Measurements from ENCODE around the gene ALG8. TPM values are rescaled to one million over a fixed set of nuclear protein-coding genes. Genes with fewer than 3 reads are reported as not detected.
A peak's percentile ranks its signal among the peaks of the same experiment; 100 is the strongest.

ALG8 gene

DNA sequence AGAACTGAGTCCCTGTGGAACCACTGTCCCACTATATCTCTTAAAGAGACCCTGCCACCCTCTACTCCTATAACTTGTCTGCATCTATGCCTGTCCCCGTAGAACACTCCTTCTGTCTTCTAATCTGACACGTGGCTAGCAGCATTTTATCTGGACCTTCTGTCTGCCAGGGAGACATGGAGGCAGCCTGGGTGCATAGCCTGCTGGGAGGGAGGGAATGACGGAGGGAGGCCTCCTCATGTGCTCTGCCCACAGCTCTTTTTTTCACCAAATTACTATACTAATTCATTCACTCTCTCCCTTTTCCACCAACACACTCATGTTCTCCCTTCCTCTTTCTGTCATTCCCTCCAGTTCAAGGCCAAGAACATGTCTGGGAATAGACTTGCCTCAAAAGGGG lies 83.3 kb downstream of the ALG8 start:
- H3K4ac ChIP-seq (ENCODE audit: low read length) = no peak overlapping the region
- DNase-seq (ENCODE audit: low spot score) = no peak
- no peaks in the 10 kb centered on the region for H3K27me3 ChIP-seq (ENCODE audit: control insufficient read depth in 3 of 3, insufficient read depth in 3 of 3, low read depth in 1 of 3, low read length in 3 of 3)
- no peak overlapping the region for H2BK120ac ChIP-seq (ENCODE audit: low read depth, low read length)
- no peak overlapping the region for H2AK5ac ChIP-seq (ENCODE audit: low read depth, low read length)
- H3K79me1 ChIP-seq (ENCODE audit: low read depth, low read length) = no peaks in the 10 kb centered on the region
- no peaks in the 10 kb centered on the region for H3K9me3 ChIP-seq (replicated peaks in 1 of 2; ENCODE audit: control insufficient read depth in 2 of 2, insufficient read depth in 1 of 2, low read depth in 1 of 2, low read length in 2 of 2)
- no peak overlapping the region for H4K91ac ChIP-seq (ENCODE audit: low read depth, low read length, poor library complexity)
- no peaks in the 10 kb centered on the region for H3K36me3 ChIP-seq (replicated peaks in 1 of 2; ENCODE audit: control insufficient read depth in 2 of 2, insufficient read depth in 2 of 2, low read length in 2 of 2)
- H3K18ac ChIP-seq (ENCODE audit: low read length) = no peak overlapping the region
- H3K27ac ChIP-seq (replicated peaks; ENCODE audit: low read length) = no peak overlapping the region
- no peak overlapping the region for H3K9ac ChIP-seq (ENCODE audit: low read depth, low read length, poor library complexity)
- H3K14ac ChIP-seq (ENCODE audit: low read length) = no peak overlapping the region
- no peak overlapping the region for H3K4me3 ChIP-seq (ENCODE audit: low read length in 2 of 2)
- H2AFZ ChIP-seq (ENCODE audit: low read length) = no peak overlapping the region
- peaks cover 3 to 5% of the 10 kb centered on the region in 2 donors for H3K4me1 ChIP-seq (ENCODE audit: control insufficient read depth in 2 of 2, insufficient read depth in 1 of 2, low read depth in 1 of 2, low read length in 2 of 2)
- no peak overlapping the region for H3K23ac ChIP-seq (ENCODE audit: low read depth, low read length, poor library complexity)
- H3K4me2 ChIP-seq (ENCODE audit: insufficient read depth, low read length, poor library complexity, severe bottlenecking) = no peak overlapping the region
- H2BK5ac ChIP-seq (ENCODE audit: low read length) = no peak overlapping the region
- WGBS, 2 donors (ENCODE audit: extremely low coverage in 2 of 2, insufficient read length in 2 of 2, insufficient replicate concordance in 1 of 2) = no CpG with 5 or more reads among the region's 3 CpGs
- no peak overlapping the region for H2BK15ac ChIP-seq (ENCODE audit: low read length)
- no peak overlapping the region for H2BK12ac ChIP-seq (ENCODE audit: low read length)
- no peak overlapping the region for H4K8ac ChIP-seq (ENCODE audit: low read depth, low read length)

DNA sequence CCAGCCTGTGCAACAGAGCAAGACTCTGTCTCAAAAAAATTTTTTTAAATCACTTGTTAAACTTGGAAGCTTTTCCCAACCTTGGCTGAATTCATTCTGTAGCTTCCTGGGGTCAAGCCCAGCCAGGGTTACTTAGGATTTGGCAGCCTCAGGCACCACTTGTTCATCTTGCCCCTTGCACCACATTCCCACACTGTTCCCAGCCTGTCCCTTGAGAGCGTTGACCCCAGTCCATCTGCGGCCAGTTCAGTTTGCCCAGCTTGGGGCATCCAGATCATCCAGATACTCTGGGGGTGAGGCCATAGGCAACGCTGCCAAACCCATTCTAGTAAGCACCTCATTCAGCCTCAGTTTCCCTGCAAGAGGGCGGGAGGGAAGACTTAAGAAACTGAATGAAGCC lies 84.5 kb downstream of the ALG8 start:
- H3K27ac ChIP-seq (replicated peaks; ENCODE audit: low read length) = no peak overlapping the region
- H3K14ac ChIP-seq (ENCODE audit: low read length) = no peak overlapping the region
- H3K79me1 ChIP-seq (ENCODE audit: low read depth, low read length) = no peaks in the 10 kb centered on the region
- H4K8ac ChIP-seq (ENCODE audit: low read depth, low read length) = no peak overlapping the region
- no peak overlapping the region for H2BK5ac ChIP-seq (ENCODE audit: low read length)
- H2BK15ac ChIP-seq (ENCODE audit: low read length) = no peak overlapping the region
- peak overlapping the region in 1 of 2 donors; percentile 44 for H3K4me3 ChIP-seq (ENCODE audit: low read length in 2 of 2)
- no peak overlapping the region for H2BK12ac ChIP-seq (ENCODE audit: low read length)
- no peaks in the 10 kb centered on the region for H3K27me3 ChIP-seq (ENCODE audit: control insufficient read depth in 3 of 3, insufficient read depth in 3 of 3, low read depth in 1 of 3, low read length in 3 of 3)
- H2AK5ac ChIP-seq (ENCODE audit: low read depth, low read length) = no peak overlapping the region
- H3K4me2 ChIP-seq (ENCODE audit: insufficient read depth, low read length, poor library complexity, severe bottlenecking) = no peak overlapping the region
- H3K36me3 ChIP-seq (replicated peaks in 1 of 2; ENCODE audit: control insufficient read depth in 2 of 2, insufficient read depth in 2 of 2, low read length in 2 of 2) = no peaks in the 10 kb centered on the region
- no peak overlapping the region for H4K91ac ChIP-seq (ENCODE audit: low read depth, low read length, poor library complexity)
- no peaks in the 10 kb centered on the region for H3K9me3 ChIP-seq (replicated peaks in 1 of 2; ENCODE audit: control insufficient read depth in 2 of 2, insufficient read depth in 1 of 2, low read depth in 1 of 2, low read length in 2 of 2)
- no peak overlapping the region for H3K4ac ChIP-seq (ENCODE audit: low read length)
- peaks cover 3 to 9% of the 10 kb centered on the region in 2 donors for H3K4me1 ChIP-seq (ENCODE audit: control insufficient read depth in 2 of 2, insufficient read depth in 1 of 2, low read depth in 1 of 2, low read length in 2 of 2)
- H2BK120ac ChIP-seq (ENCODE audit: low read depth, low read length) = no peak overlapping the region
- WGBS, 2 donors (ENCODE audit: extremely low coverage in 2 of 2, insufficient read length in 2 of 2, insufficient replicate concordance in 1 of 2) = no CpG with 5 or more reads among the region's 4 CpGs
- no peak overlapping the region for H3K9ac ChIP-seq (ENCODE audit: low read depth, low read length, poor library complexity)
- no peak overlapping the region for H3K23ac ChIP-seq (ENCODE audit: low read depth, low read length, poor library complexity)
- H2AFZ ChIP-seq (ENCODE audit: low read length) = no peak overlapping the region
- H3K18ac ChIP-seq (ENCODE audit: low read length) = no peak overlapping the region
- DNase-seq (ENCODE audit: low spot score) = no peak

DNA sequence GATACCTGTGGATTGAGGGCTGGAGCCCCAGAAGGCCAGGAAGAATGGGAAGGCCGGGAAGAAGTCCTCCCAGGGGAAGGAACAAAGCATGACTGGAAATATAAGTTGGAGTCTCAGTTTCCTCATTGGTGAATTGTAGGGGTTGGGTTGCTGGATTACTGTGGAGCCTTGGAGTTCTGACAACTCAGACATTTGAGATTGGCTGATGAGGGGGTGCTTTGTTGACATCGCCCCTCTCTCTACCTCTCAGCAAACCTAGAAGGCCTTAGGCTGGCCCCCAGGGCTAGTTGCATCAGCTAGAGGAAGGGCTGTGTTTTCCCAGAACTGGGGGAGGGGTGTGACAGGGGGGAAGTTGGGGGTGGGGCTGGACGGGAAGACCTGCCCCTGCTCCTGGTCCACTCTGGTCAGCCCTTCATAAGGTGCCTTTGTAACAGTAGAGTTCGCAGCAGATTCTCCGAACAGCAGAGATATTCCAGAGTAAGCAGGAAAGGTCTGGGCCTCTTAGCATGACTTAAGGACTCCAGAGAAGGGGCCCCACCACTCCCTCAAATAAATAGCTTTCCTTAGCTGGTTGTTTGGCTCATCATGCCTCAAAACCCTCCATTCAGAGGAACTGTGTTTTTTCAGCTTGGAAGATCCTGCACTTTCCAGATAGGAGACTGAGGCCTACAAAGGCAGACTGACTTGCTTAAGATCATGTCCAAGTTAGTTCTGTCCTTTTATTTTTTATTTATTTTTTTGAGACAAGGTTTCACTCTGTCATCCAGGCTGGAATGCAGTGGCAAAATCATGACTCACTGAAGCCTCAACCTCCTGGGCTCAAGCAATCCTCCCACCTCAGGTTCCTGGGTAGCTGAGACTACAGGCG lies 88.2 kb downstream of the ALG8 start:
- no peak overlapping the region for H3K14ac ChIP-seq (ENCODE audit: low read length)
- no peak overlapping the region for H3K4me2 ChIP-seq (ENCODE audit: insufficient read depth, low read length, poor library complexity, severe bottlenecking)
- no peaks in the 10 kb centered on the region for H3K27me3 ChIP-seq (ENCODE audit: control insufficient read depth in 3 of 3, insufficient read depth in 3 of 3, low read depth in 1 of 3, low read length in 3 of 3)
- H3K23ac ChIP-seq (ENCODE audit: low read depth, low read length, poor library complexity) = no peak overlapping the region
- no CpG with 5 or more reads among the region's 6 CpGs for WGBS, 2 donors (ENCODE audit: extremely low coverage in 2 of 2, insufficient read length in 2 of 2, insufficient replicate concordance in 1 of 2)
- peak overlapping the region; percentile 85 for H2AFZ ChIP-seq (ENCODE audit: low read length)
- no peak overlapping the region for H3K9ac ChIP-seq (ENCODE audit: low read depth, low read length, poor library complexity)
- no peak for DNase-seq (ENCODE audit: low spot score)
- no peak overlapping the region for H2BK15ac ChIP-seq (ENCODE audit: low read length)
- H3K36me3 ChIP-seq (replicated peaks in 1 of 2; ENCODE audit: control insufficient read depth in 2 of 2, insufficient read depth in 2 of 2, low read length in 2 of 2) = no peaks in the 10 kb centered on the region
- no peak overlapping the region for H3K18ac ChIP-seq (ENCODE audit: low read length)
- H4K8ac ChIP-seq (ENCODE audit: low read depth, low read length) = no peak overlapping the region
- H3K9me3 ChIP-seq (replicated peaks in 1 of 2; ENCODE audit: control insufficient read depth in 2 of 2, insufficient read depth in 1 of 2, low read depth in 1 of 2, low read length in 2 of 2) = no peaks in the 10 kb centered on the region
- no peak overlapping the region for H2AK5ac ChIP-seq (ENCODE audit: low read depth, low read length)
- H3K27ac ChIP-seq (replicated peaks; ENCODE audit: low read length) = no peak overlapping the region
- no peak overlapping the region for H2BK5ac ChIP-seq (ENCODE audit: low read length)
- no peaks in the 10 kb centered on the region for H3K79me1 ChIP-seq (ENCODE audit: low read depth, low read length)
- no peak overlapping the region for H3K4ac ChIP-seq (ENCODE audit: low read length)
- H2BK12ac ChIP-seq (ENCODE audit: low read length) = no peak overlapping the region
- no peak overlapping the region for H4K91ac ChIP-seq (ENCODE audit: low read depth, low read length, poor library complexity)
- H2BK120ac ChIP-seq (ENCODE audit: low read depth, low read length) = peak overlapping the region; percentile 5
- no peak overlapping the region for H3K4me3 ChIP-seq (ENCODE audit: low read length in 2 of 2)
- H3K4me1 ChIP-seq (ENCODE audit: control insufficient read depth in 2 of 2, insufficient read depth in 1 of 2, low read depth in 1 of 2, low read length in 2 of 2) = peaks cover 4 to 9% of the 10 kb centered on the region in 2 donors

Small RNA genes lying within 50 kb of the gene (small RNA-seq; reads per million reads assigned to genes)
- gene RNU6-126P (ENCODE audit: insufficient read depth) = not detected
